ENCODE results near the gene CCT6B.
A peak's percentile ranks its signal among the peaks of the same experiment; 100 is the strongest.
"Not testable (repeated sequence)": the region's sequence is repeated elsewhere in the genome, so short reads cannot be mapped to it uniquely, and the experiment has no call there.

CCT6B gene

GRCh38 chr17:34980681-34981537 lies 19.6 kb upstream of the CCT6B start:
- peak; percentile 72 for DNase-seq (ENCODE audit: low spot score)

DNA sequence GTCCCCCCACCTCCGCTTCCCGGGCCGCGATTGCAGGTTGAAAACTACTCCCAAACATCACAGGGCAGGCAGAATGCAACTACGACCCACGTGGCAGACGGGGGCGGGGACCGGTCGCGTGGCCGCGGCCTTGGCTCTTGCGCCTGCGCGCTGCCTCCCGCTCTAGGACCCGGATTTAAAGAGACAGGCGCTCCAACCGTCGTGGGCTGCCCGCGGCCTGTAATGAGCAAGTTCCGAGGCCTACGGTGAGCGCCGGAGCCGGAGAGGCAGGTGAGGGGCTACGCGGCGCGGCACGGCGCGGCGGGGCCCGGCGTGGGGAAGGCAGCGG lies 19.1 kb upstream of the CCT6B start, which contains the start of gene LIG3:
TSS of gene LIG3 (plus strand) at position 160 of the 328 bp plus-strand sequence. CDS start 2,494 bp downstream, outside the sequence.
- DNase-seq (ENCODE audit: low spot score), result peak; percentile 95

DNA sequence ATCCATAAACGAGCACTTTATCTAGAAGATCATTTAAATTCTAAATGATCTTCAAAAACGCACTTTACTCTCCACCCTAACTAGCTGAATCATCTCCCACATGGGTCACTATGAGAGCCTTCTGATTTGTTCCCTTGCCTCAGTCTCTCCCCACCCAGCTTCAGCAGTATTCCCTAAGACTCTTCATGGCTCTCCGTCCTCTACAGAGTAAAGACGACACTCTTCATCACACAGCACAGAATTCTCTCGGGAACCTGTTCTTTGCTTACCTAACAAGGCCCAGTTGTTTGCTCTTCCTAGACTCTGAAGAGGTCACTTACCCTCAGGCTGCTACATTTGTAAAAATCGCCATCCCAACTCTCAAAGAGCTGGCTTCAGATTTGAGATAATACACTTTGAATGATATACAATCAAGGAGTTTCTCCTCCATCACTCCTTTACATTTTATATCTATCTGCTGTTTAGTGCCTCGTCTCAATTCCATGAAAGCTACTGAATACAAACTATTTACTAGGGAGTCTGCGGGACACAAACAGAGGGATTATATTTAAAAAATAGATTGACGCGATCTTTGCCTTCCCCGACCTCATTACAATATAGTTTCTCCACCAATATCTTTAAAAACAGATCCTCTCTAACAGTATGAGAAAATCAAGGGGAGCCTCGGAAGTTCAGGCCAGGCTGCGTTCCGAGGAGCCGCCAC lies 18.5 kb upstream of the CCT6B start:
- DNase-seq (ENCODE audit: low spot score), result no peak

- no peak for DNase-seq (ENCODE audit: low spot score)
Measured at GRCh38 chr17:34979153-34979552, 17.9 kb upstream of the CCT6B start.

GRCh38 chr17:34974794-34975785 lies 13.8 kb upstream of the CCT6B start:
- peak; percentile 79 for DNase-seq (ENCODE audit: low spot score)

GRCh38 chr17:34974179-34974578 lies 12.9 kb upstream of the CCT6B start:
- peak; percentile 37 for DNase-seq (ENCODE audit: low spot score)

- DNase-seq (ENCODE audit: low spot score), result no peak
Measured at GRCh38 chr17:34958438-34958837, 2.8 kb downstream of the CCT6B start.

DNA sequence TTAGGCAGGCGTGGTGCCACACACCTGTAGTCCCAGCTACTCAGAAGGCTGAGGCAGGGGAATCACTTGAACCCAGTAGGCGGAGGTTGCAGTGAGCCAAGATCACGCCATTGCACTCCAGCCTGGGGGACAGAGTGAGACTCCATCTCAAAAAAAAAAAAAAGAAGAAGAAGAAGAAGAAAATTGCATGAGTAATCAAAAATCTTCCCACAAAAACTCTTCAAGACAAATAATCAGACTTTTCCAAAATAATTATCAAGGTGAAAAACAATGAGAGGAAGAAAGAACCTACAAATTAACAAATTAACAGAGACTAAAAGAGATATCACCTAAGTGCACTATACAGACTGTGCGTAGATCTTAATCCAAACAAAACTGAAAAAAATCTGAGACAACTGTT lies 10.5 kb downstream of the CCT6B start:
- not testable (repeated sequence) for DNase-seq (ENCODE audit: low spot score)

- DNase-seq (ENCODE audit: low spot score), result no peak
Measured at GRCh38 chr17:34930283-34930682, 31.0 kb downstream of the CCT6B start.

- no peak for DNase-seq (ENCODE audit: low spot score)
Measured at GRCh38 chr17:34926661-34927060, 34.6 kb downstream of the CCT6B start.

DNA sequence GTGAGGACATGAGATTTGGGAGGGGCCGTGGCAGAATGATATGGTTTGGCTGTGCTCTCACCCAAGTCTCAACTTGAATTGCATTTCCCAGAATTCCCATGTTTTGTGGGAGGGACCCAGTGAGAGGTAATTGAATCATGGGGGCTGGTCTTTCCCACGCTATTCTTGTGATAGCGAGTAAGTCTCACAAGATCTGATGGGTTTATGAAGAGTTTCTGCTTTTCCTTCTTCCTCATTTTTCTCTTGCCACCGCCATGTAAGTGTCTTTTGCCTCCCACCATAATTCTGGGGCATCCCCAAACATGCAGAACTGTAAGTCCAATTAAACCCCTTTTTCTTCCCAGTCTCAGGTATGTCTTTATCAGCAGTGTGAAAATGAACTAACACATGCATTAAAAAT lies 40.6 kb downstream of the CCT6B start:
- DNase-seq (ENCODE audit: low spot score), result no peak

DNA sequence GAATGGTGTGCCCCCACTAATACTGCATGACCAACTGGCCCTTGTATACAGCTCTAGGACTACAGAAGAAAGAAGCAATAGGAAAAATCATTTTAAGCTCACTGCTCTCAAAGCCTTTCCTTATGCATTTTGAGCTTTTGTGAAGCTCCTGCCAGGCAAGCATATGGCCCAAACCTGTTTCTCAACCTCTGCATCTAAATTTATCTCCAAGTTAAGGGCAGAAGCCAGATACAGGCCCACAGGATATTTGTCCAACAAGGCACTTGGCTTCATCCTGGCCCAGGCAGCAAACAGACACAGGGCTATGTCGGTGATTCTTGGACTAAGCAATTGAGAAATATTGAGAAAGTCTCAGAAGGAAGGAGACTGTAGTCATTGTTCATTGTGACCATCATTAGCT lies 43.9 kb downstream of the CCT6B start:
- DNase-seq (ENCODE audit: low spot score), result no peak

DNA sequence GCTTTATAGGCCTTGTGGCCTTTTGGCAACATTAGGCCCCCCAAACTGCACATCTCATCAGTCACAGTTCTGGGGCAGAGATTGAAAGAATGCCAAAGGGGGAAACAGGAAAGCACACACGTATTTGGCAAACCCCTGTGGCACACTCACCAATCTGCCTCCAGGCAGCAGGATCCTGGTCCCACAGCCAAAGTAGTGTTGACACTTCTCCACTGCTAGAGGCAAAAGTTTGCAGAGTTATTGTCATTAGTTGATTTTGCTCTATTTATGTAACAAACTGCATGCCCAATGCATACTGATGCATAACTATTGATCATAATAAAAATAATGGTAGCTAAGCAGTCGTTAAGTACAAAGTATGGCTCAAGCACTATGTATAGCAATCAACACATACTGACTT lies 45.1 kb downstream of the CCT6B start:
- DNase-seq (ENCODE audit: low spot score), result no peak

DNA sequence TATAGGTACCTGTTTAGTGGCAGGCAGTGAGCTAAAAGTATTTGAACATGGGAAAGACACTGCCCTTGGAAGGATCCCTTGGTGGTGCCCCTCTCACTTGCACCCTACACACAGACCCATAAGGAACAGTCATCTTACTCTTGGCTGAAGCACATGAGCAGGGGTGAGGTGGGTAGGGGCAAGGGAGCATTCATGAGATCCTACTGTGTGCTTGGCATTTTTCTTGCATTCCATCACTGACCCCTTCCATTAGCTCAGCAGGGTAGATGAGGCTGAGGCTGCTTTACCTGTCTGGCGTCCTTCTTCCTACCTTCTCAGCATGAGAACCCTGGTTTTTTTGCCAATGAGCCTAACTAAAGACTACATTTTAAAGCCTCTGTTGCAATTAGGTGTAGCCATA lies 48.3 kb downstream of the CCT6B start:
- no peak for DNase-seq (ENCODE audit: low spot score)

DNA sequence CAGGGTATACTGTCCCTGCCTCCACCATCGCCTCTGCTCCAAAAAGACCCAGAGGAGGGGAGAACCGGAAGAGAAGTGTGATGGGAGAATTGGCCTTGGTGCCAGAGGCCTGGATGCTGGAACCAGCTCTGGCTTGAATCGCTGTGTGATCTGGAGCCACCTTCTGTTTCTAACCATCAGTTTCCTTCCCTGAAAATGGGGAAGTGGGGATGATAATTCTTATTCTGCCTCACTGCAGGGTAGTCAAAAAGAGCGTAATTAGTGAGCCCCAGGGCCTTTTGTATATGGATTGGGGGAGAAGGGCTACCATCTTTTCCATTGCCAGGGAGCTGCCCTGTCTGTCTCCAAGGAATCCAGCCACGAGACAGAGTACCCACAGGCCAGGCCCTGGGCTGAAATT lies 52.2 kb downstream of the CCT6B start:
- DNase-seq (ENCODE audit: low spot score), result no peak

GRCh38 chr17:34902831-34903547 lies 58.3 kb downstream of the CCT6B start:
- DNase-seq (ENCODE audit: low spot score), result no peak

- no peak for DNase-seq (ENCODE audit: low spot score)
Measured at GRCh38 chr17:34899643-34900291, 61.5 kb downstream of the CCT6B start.

- DNase-seq (ENCODE audit: low spot score), result no peak
Measured at GRCh38 chr17:34895383-34895782, 65.9 kb downstream of the CCT6B start.

DNA sequence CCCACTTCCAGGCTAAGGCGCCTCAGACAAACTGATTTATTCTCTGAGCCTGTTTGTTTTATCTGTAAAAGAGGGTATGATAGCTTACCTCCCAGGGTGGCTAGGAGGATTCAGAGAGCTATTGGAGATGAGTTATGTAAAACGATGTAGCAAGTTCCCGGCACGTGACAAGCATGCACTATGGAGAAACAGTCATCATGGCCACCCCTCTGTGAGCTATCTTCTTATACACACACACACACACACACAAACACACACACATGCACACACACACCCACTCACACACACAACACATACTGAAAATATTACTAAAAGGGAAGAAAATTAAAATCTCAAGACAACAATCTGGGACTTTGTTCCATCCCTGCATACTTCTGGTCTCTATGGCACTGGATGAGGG lies 66.3 kb downstream of the CCT6B start:
- DNase-seq (ENCODE audit: low spot score), result no peak

- peak; percentile 30 for DNase-seq (ENCODE audit: low spot score)
Measured at GRCh38 chr17:34892461-34893249, 68.6 kb downstream of the CCT6B start.

All from activated CD4-positive, alpha-beta T cell treated with anti-CD3 and anti-CD28 coated beads, Interleukin-2, Interleukin-4, amounts not matched to agents 100 ng/mL and 50 ng/mL, durations not matched to agents 16 hours and 8 hours (primary cell).